ENCODE results near the gene PTGIS. TPM values are rescaled to one million over a fixed set of nuclear protein-coding genes. Genes with fewer than 3 reads are reported as not detected.
"Not testable (repeated sequence)": the region's sequence is repeated elsewhere in the genome, so short reads cannot be mapped to it uniquely, and the experiment has no call there.

The PTGIS gene
- total RNA-seq, 1 experiment from 2014 or later = not detected

- no peak for DNase-seq (ENCODE audit: extremely low read depth, low read depth)
These were observed 13.5 kb upstream of the PTGIS start for GRCh38 chr20:49581482-49581881.

- DNase-seq (ENCODE audit: extremely low read depth, low read depth) = no peak
These were observed 12.9 kb upstream of the PTGIS start for GRCh38 chr20:49580813-49581174.

- no peak for DNase-seq (ENCODE audit: extremely low read depth, low read depth)
These were observed 12.2 kb upstream of the PTGIS start for GRCh38 chr20:49579874-49580812.

GRCh38 chr20:49579195-49579594 lies 11.3 kb upstream of the PTGIS start:
- DNase-seq (ENCODE audit: extremely low read depth, low read depth) = no peak

- no peak for DNase-seq (ENCODE audit: extremely low read depth, low read depth)
These were observed 10.5 kb upstream of the PTGIS start for GRCh38 chr20:49578436-49578835.

GRCh38 chr20:49575551-49576060 lies 7.7 kb upstream of the PTGIS start:
- no peak for DNase-seq (ENCODE audit: extremely low read depth, low read depth)

GRCh38 chr20:49573900-49574416 lies 6.0 kb upstream of the PTGIS start:
- DNase-seq (ENCODE audit: extremely low read depth, low read depth) = no peak

- no peak for DNase-seq (ENCODE audit: extremely low read depth, low read depth)
These were observed 4.9 kb upstream of the PTGIS start for GRCh38 chr20:49572857-49573256.

- no peak for DNase-seq (ENCODE audit: extremely low read depth, low read depth)
These were observed 3.6 kb upstream of the PTGIS start for GRCh38 chr20:49571553-49571835.

GRCh38 chr20:49570828-49571552 lies 3.1 kb upstream of the PTGIS start:
- DNase-seq (ENCODE audit: extremely low read depth, low read depth) = no peak

- no peak for DNase-seq (ENCODE audit: extremely low read depth, low read depth)
These were observed 2.4 kb upstream of the PTGIS start for GRCh38 chr20:49570161-49570827.

GRCh38 chr20:49569411-49570115 lies 1.6 kb upstream of the PTGIS start:
- no peak for DNase-seq (ENCODE audit: extremely low read depth, low read depth)

- no peak for DNase-seq (ENCODE audit: extremely low read depth, low read depth)
These were observed 578 bp upstream of the PTGIS start for GRCh38 chr20:49568278-49569151.

- no peak for DNase-seq (ENCODE audit: extremely low read depth, low read depth)
These were observed 1.3 kb downstream of the PTGIS start for GRCh38 chr20:49566401-49567364.

- DNase-seq (ENCODE audit: extremely low read depth, low read depth) = not testable (repeated sequence)
These were observed 2.9 kb downstream of the PTGIS start for GRCh38 chr20:49564991-49565390.

GRCh38 chr20:49563015-49563980 lies 4.6 kb downstream of the PTGIS start:
- no peak for DNase-seq (ENCODE audit: extremely low read depth, low read depth)
